ENCODE data around the gene KCP. TPM values are rescaled to one million over a fixed set of nuclear protein-coding genes. Genes with fewer than 3 reads are reported as not detected.

Gene KCP
- total and polyA plus RNA-seq, 2 donors (not counting 1 experiment from before 2014, with no cell fraction given) = 2.3 to 3.8 TPM

DNA sequence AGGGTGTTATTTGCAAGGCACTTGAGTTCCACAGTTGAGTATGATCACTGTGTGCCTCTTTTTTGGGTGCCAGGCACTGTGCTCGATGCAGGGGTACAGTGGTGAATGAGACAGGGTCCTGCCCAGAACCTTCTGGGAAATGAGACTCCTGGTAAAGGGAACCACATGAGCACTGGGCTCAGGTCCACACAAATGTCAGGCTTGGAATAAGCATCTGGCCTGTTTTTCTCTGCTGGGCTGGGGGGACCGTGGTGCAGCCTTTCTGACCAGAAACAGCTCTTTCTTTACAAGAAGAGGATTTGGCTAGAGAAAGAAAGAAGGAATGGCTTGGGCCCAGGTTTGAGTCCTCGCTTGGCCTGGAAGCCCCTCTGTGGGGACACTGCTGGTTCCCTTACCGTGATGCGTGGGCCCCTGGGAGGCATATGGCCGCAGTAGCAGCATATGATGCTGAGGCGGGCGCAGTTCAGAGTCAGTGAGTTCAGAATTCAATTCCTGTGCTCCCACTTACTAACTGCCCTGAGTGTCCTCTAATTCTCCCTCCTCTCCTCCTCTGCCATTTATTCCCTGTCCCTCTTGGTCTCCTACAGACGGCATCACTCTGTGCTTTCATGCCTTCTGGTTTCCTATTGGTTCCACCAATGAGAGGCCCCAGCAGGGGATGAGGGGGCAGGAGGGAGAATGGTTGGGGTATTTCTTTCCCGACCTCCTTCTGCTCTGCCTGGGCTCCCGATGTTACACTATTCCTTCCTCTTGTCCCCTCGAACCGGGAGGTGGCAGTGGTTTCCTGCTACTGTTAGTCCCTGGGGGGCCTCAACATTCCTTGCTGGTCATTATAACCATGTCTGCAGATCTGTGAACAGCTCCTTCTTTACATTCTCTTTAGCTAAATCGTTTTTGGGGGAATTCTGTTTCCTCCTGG lies 9.6 kb upstream of the KCP start:
- DNase-seq (no peak), ATAC-seq (ENCODE audit: low read depth) (no peak)
- no peak overlapping the region for H3K4me3 Mint-ChIP-seq
- no peak overlapping the region for H3K9ac ChIP-seq (ENCODE audit: low read length)
- intact Hi-C loops (cut with micrococcal nuclease) = no loop called here
- H3K4me3 ChIP-seq (ENCODE audit: control extremely low read depth in 1 of 5, extremely low read depth in 1 of 5, insufficient read depth in 1 of 5, low read depth in 2 of 5, low read length in 4 of 5) = no peak overlapping the region
- peaks cover 12% of the 10 kb centered on the region for H3K4me1 Mint-ChIP-seq
- POLR2A ChIA-PET = no interaction called here
- no peak for TF ChIP-seq EZH2 (IDR thresholded peaks at IDR 0.05; ENCODE audit: borderline replicate concordance, insufficient read depth, low read depth, low read length, poor library complexity, severe bottlenecking)
- TF ChIP-seq, protein P1, sequence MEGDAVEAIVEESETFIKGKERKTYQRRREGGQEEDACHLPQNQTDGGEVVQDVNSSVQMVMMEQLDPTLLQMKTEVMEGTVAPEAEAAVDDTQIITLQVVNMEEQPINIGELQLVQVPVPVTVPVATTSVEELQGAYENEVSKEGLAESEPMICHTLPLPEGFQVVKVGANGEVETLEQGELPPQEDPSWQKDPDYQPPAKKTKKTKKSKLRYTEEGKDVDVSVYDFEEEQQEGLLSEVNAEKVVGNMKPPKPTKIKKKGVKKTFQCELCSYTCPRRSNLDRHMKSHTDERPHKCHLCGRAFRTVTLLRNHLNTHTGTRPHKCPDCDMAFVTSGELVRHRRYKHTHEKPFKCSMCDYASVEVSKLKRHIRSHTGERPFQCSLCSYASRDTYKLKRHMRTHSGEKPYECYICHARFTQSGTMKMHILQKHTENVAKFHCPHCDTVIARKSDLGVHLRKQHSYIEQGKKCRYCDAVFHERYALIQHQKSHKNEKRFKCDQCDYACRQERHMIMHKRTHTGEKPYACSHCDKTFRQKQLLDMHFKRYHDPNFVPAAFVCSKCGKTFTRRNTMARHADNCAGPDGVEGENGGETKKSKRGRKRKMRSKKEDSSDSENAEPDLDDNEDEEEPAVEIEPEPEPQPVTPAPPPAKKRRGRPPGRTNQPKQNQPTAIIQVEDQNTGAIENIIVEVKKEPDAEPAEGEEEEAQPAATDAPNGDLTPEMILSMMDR (IDR thresholded peaks at IDR 0.05) = no peak
- no peaks in the 10 kb centered on the region for H3K36me3 ChIP-seq (replicated peaks in 1 of 2; ENCODE audit: control extremely low read depth in 1 of 2, control insufficient read depth in 1 of 2, extremely low read depth in 1 of 2, insufficient read depth in 2 of 2, low read length in 1 of 2)
- no peaks in the 10 kb centered on the region for H3K79me2 ChIP-seq (ENCODE audit: control insufficient read depth, insufficient read depth, low read length)
- H3K9me3 ChIP-seq (ENCODE audit: control extremely low read depth in 1 of 3, control insufficient read depth in 2 of 3, insufficient read depth in 1 of 3, low read length in 2 of 3) = no peaks in the 10 kb centered on the region
- peaks cover 8% of the 10 kb centered on the region for H3K27me3 Mint-ChIP-seq
- CTCF ChIA-PET = interaction anchor here (1.0 to 1.1 kb wide), 2 partner anchors 10 to 171 kb away, joined by 3 read pairs; partner anchors contain the start of gene KCP
- H4K20me1 ChIP-seq (ENCODE audit: control insufficient read depth, insufficient read depth, low read length, poor library complexity, severe bottlenecking) = no peaks in the 10 kb centered on the region
- no peak overlapping the region for H3K27ac ChIP-seq (ENCODE audit: low read length in 2 of 2)
- no peak overlapping the region for H3K4me2 ChIP-seq (replicated peaks; ENCODE audit: low read depth, low read length, poor library complexity, severe bottlenecking)
- 72% methylated on average over 12 of the region's 14 CpGs for WGBS (ENCODE audit: insufficient coverage)
- H3K27ac Mint-ChIP-seq = no peak overlapping the region
- H3K9me3 Mint-ChIP-seq (ENCODE audit: insufficient read depth) = no peaks in the 10 kb centered on the region
- H3K27me3 ChIP-seq (replicated peaks in 1 of 4; ENCODE audit: control extremely low read depth in 1 of 4, control insufficient read depth in 3 of 4, insufficient read depth in 4 of 4, low read length in 3 of 4) = peaks cover 0 to 11% (median 2%) of the 10 kb centered on the region in 4 experiments
- peaks cover 4 to 5% of the 10 kb centered on the region in 2 donors for H3K4me1 ChIP-seq (ENCODE audit: control insufficient read depth in 2 of 2, insufficient read depth in 2 of 2, low read length in 2 of 2)
- H2AFZ ChIP-seq (ENCODE audit: insufficient read depth, low read depth, low read length, poor library complexity, severe bottlenecking) = no peak overlapping the region

- Histone ChIP-seq H3K79me2 (ENCODE audit: control insufficient read depth, insufficient read depth, low read length) (no peaks in the 10 kb centered on the region), H3K4me2 (replicated peaks; ENCODE audit: low read depth, low read length, poor library complexity, severe bottlenecking) (no peak overlapping the region), H3K9me3 (ENCODE audit: control extremely low read depth in 1 of 3, control insufficient read depth in 2 of 3, insufficient read depth in 1 of 3, low read length in 2 of 3) (no peaks in the 10 kb centered on the region), H3K4me3 (ENCODE audit: control extremely low read depth in 1 of 5, extremely low read depth in 1 of 5, insufficient read depth in 1 of 5, low read depth in 2 of 5, low read length in 4 of 5) (no peak overlapping the region), H3K4me1 (ENCODE audit: control insufficient read depth in 2 of 2, insufficient read depth in 2 of 2, low read length in 2 of 2) (peaks cover 11 to 14% of the 10 kb centered on the region in 2 donors), H4K20me1 (ENCODE audit: control insufficient read depth, insufficient read depth, low read length, poor library complexity, severe bottlenecking) (no peaks in the 10 kb centered on the region), H3K9ac (ENCODE audit: low read length) (no peak overlapping the region), H3K27me3 (replicated peaks in 1 of 4; ENCODE audit: control extremely low read depth in 1 of 4, control insufficient read depth in 3 of 4, insufficient read depth in 4 of 4, low read length in 3 of 4) (peaks cover 0 to 13% (median 2%) of the 10 kb centered on the region in 4 experiments), H2AFZ (ENCODE audit: insufficient read depth, low read depth, low read length, poor library complexity, severe bottlenecking) (no peak overlapping the region), H3K36me3 (replicated peaks in 1 of 2; ENCODE audit: control extremely low read depth in 1 of 2, control insufficient read depth in 1 of 2, extremely low read depth in 1 of 2, insufficient read depth in 2 of 2, low read length in 1 of 2) (no peaks in the 10 kb centered on the region), H3K27ac (ENCODE audit: low read length in 2 of 2) (no peak overlapping the region)
- intact Hi-C loops (cut with micrococcal nuclease) = no loop called here
- Mint-ChIP-seq H3K9me3 (ENCODE audit: insufficient read depth) (no peaks in the 10 kb centered on the region), H3K4me3 (no peak overlapping the region), H3K4me1 (peaks cover 18% of the 10 kb centered on the region), H3K27ac (no peak overlapping the region), H3K27me3 (peaks cover 10% of the 10 kb centered on the region)
- no peak for TF ChIP-seq EZH2 (IDR thresholded peaks at IDR 0.05; ENCODE audit: borderline replicate concordance, insufficient read depth, low read depth, low read length, poor library complexity, severe bottlenecking)
- TF ChIP-seq, protein P1 (IDR thresholded peaks at IDR 0.05) = no peak
- 89% methylated on average over 5 of the region's 6 CpGs for WGBS (ENCODE audit: insufficient coverage)
- ATAC-seq (ENCODE audit: low read depth) = no peak
- ChIA-PET CTCF (interaction anchor here (1.0 to 1.6 kb wide), 3 partner anchors 9 to 29 kb away, joined by 3 to 4 read pairs (median 3); partner anchors contain the start of gene KCP), POLR2A (no interaction called here)
- no peak for DNase-seq
Measured at GRCh38 chr7:128919241-128919640, 8.7 kb upstream of the KCP start.
